ENCODE data around the gene PEAK3. TPM values are rescaled to one million over a fixed set of nuclear protein-coding genes. Genes with fewer than 3 reads are reported as not detected.
A peak's percentile ranks its signal among the peaks of the same experiment; 100 is the strongest.

The PEAK3 gene
- total and polyA plus RNA-seq, 9 of the 15 experiments (the other 6 are each of a cell fraction or from before 2014, with no cell fraction given), result 0.07 to 0.40 TPM; not detected in 7

- TF ChIP-seq ZNF511 (CRISPR knock-in tag; IDR thresholded peaks at IDR 0.05) (no peak), KDM2B (CRISPR knock-in tag; IDR thresholded peaks at IDR 0.05) (no peak), ZFPM2 (CRISPR knock-in tag; IDR thresholded peaks at IDR 0.05) (no peak), STAG1 (CRISPR knock-in tag; IDR thresholded peaks at IDR 0.05; ENCODE audit: borderline replicate concordance) (0 out of 2 replicates have a peak, but pooled peaks have one; percentile 8), ZNF740 (CRISPR knock-in tag; IDR thresholded peaks at IDR 0.05) (0 out of 2 replicates have a peak, but pooled peaks have one; percentile 9), ZNF740 (tag; IDR thresholded peaks at IDR 0.05) (no peak), ZEB2 (IDR thresholded peaks at IDR 0.05) (no peak), KDM1A (IDR thresholded peaks at IDR 0.05) (no peak), MAFG (tag; conservative IDR thresholded peaks at IDR 0.05) (no peak), CREBBP (IDR thresholded peaks at IDR 0.05; ENCODE audit: low read depth, low read length) (no peak), THRAP3 (IDR thresholded peaks at IDR 0.05; ENCODE audit: borderline replicate concordance) (no peak), DPF2 (IDR thresholded peaks at IDR 0.05) (no peak), TAF7 (tag; IDR thresholded peaks at IDR 0.05) (no peak), KLF10 (CRISPR knock-in tag; IDR thresholded peaks at IDR 0.05) (no peak), FIP1L1 (IDR thresholded peaks at IDR 0.05; ENCODE audit: low read depth, low read length, poor library complexity, severe bottlenecking) (no peak), ZFX (CRISPR knock-in tag; IDR thresholded peaks at IDR 0.05) (0 out of 2 replicates have a peak, but pooled peaks have one; percentile 3), CBX5 (IDR thresholded peaks at IDR 0.05; ENCODE audit: borderline replicate concordance, low read depth) (no peak), CREB5 (CRISPR knock-in tag; IDR thresholded peaks at IDR 0.05) (no peak), NR0B1 (IDR thresholded peaks at IDR 0.05; ENCODE audit: partially characterized antibody) (no peak), MLX (CRISPR knock-in tag; conservative IDR thresholded peaks at IDR 0.05) (no peak), ZKSCAN1 (IDR thresholded peaks at IDR 0.05; ENCODE audit: low read depth, low read length) (no peak), HMBOX1 (IDR thresholded peaks at IDR 0.05) (no peak)
Observed at GRCh38 chr19:2329149-2329478, 47.1 kb upstream of the PEAK3 start (continued).
